OCI-LY7 (cell line): Measurements from ENCODE around the gene SERPIND1. TPM values are rescaled to one million over a fixed set of nuclear protein-coding genes. Genes with fewer than 3 reads are reported as not detected.

ENCODE experiments used
- BruUV-seq: library from RNA; stranded (reverse); fragments of 400-500 nt; replicated peaks from 2 replicates; lab custom pipeline; 2021; lab: Mats Ljungman, UMichigan
- CTCF ChIA-PET: fragments of 300-600 bp; sonication (Branson Sonifier 250); formaldehyde crosslinking; loops from one replicate; lab custom pipeline; 2022; ENCODE audit warnings: antibody characterized with exemption; ENCODE audit not compliant: unreplicated experiment; lab: Charles Lee
- POLR2A ChIA-PET: fragments of 300-600 bp; sonication (Branson Sonifier 250); formaldehyde crosslinking; loops from one replicate; lab custom pipeline; 2022; ENCODE audit warnings: antibody characterized with exemption; lab: Charles Lee
- DNase-seq: peaks from one replicate; pipeline ENCODE4 v3.0.0-alpha.2; 2015; ENCODE audit warnings: low spot score
- H2AFZ ChIP-seq: fragments of 200-600 bp; sonication (generic), shearing (Covaris generic); 2 replicates; pipeline ENCODE4 v1.6.1; 2014; ENCODE audit warnings: mild to moderate bottlenecking, antibody characterized with exemption, low read length, moderate library complexity
- H3K27ac ChIP-seq: fragments of 200-600 bp; sonication (generic); 2 replicates; pipeline ENCODE4 v1.5.1; 2014; ENCODE audit warnings: mixed run types, low read depth, mild to moderate bottlenecking, moderate library complexity, low read length, inconsistent platforms; ENCODE audit not compliant: poor library complexity, severe bottlenecking
- H3K36me3 ChIP-seq: fragments of 200-600 bp; sonication (generic); 2 replicates; pipeline ENCODE4 v1.6.1; 2014; ENCODE audit warnings: mild to moderate bottlenecking, antibody characterized with exemption, low read length, moderate library complexity, mixed read lengths; ENCODE audit not compliant: insufficient read depth
- H3K4me1 ChIP-seq: fragments of 200-600 bp; sonication (generic); 2 replicates; pipeline ENCODE4 v1.5.1; 2014; ENCODE audit warnings: mild to moderate bottlenecking, low read length; ENCODE audit not compliant: insufficient read depth, poor library complexity, severe bottlenecking
- H3K4me2 ChIP-seq: fragments of 200-600 bp; sonication (generic); 2 replicates; pipeline ENCODE4 v1.6.1; 2014; ENCODE audit warnings: mild to moderate bottlenecking, low read length
- H3K4me3 ChIP-seq: fragments of 200-600 bp; sonication (generic); 2 replicates; pipeline ENCODE4 v1.5.1; 2014; ENCODE audit warnings: mild to moderate bottlenecking, low read depth, low read length; ENCODE audit not compliant: poor library complexity, severe bottlenecking
- H3K79me2 ChIP-seq: fragments of 200-600 bp; sonication (generic); 2 replicates; pipeline ENCODE4 v1.6.1; 2016; ENCODE audit warnings: low read depth, mild to moderate bottlenecking, low read length, moderate library complexity, mixed read lengths; ENCODE audit not compliant: insufficient read depth
- H3K9me2 ChIP-seq: fragments of 200-600 bp; sonication (generic); 2 replicates; pipeline ENCODE4 v1.6.1; 2016; ENCODE audit warnings: mild to moderate bottlenecking, low read length, mixed read lengths; ENCODE audit not compliant: insufficient read depth
- H3K9me3 ChIP-seq: fragments of 200-600 bp; sonication (generic); 2 replicates; pipeline ENCODE4 v1.6.1; 2014; ENCODE audit warnings: mild to moderate bottlenecking, mixed run types, low read length, mixed read lengths
- H4K20me1 ChIP-seq: fragments of 200-600 bp; sonication (generic); 2 replicates; pipeline ENCODE4 v1.6.1; 2014; ENCODE audit warnings: mild to moderate bottlenecking, antibody characterized with exemption, low read length, moderate library complexity, mixed read lengths; ENCODE audit not compliant: insufficient read depth
- CTCF ChIP-seq: fragments of 200-600 bp; sonication (generic); conservative IDR thresholded peaks from 2 replicates; pipeline ENCODE4 v1.5.1; 2014; ENCODE audit warnings: mild to moderate bottlenecking, antibody characterized with exemption, low read length, moderate library complexity, mixed read lengths
- EZH2phosphoT487 ChIP-seq: fragments of 200-600 bp; sonication (generic); IDR thresholded peaks from 2 replicates; pipeline ENCODE4 v1.6.1; 2018; ENCODE audit warnings: low read depth, borderline replicate concordance, mild to moderate bottlenecking, mixed run types, antibody characterized with exemption, low read length, moderate library complexity, mixed read lengths
- intact Hi-C: fragments of 100-400 bp; cut with micrococcal nuclease; formaldehyde crosslinking; loops from one replicate; pipeline ENCODE4 v1.10.0; 2022; ENCODE audit not compliant: unreplicated experiment
- total RNA-seq, 2 experiments: library from RNA; depleted of rRNA in 1 of 2; stranded (reverse); fragments of >200 nt in 1 of 2; shearing (Covaris generic) in 1 of 2; gene quantifications; 2 replicates each; pipeline ENCODE4 v1.2.3, GENCODE V29; 2014 to 2022

Gene SERPIND1
- total RNA-seq, 2 experiments from 2014 or later = not detected

GRCh38 chr22:20779014-20779817 lies 5.3 kb downstream of the SERPIND1 start:
- no peak overlapping the region for H2AFZ ChIP-seq
- no TSS peak for BruUV-seq
- CTCF ChIA-PET = no interaction called here
- no peak overlapping the region for H3K4me3 ChIP-seq
- no peaks in the 10 kb centered on the region for H3K9me2 ChIP-seq
- POLR2A ChIA-PET = no interaction called here
- no peak overlapping the region for H3K27ac ChIP-seq
- intact Hi-C loops = no loop called here
- H3K4me2 ChIP-seq = no peak overlapping the region
- no peaks in the 10 kb centered on the region for H4K20me1 ChIP-seq
- H3K36me3 ChIP-seq = peaks cover 4% of the 10 kb centered on the region; the same call in 1 of the 2 replicates
- H3K79me2 ChIP-seq = no peaks in the 10 kb centered on the region
- H3K4me1 ChIP-seq = peaks cover 7% of the 10 kb centered on the region
- DNase-seq = no peak
- TF ChIP-seq EZH2phosphoT487 (no peak), CTCF (no peak)
- no peaks in the 10 kb centered on the region for H3K9me3 ChIP-seq

- ChIA-PET CTCF (no interaction called here), POLR2A (no interaction called here)
- no peaks in the 10 kb centered on the region for H3K9me2 ChIP-seq
- H3K4me1 ChIP-seq = peaks cover 7% of the 10 kb centered on the region
- no peaks in the 10 kb centered on the region for H3K79me2 ChIP-seq
- H3K27ac ChIP-seq = no peak overlapping the region
- H3K4me2 ChIP-seq = no peak overlapping the region
- H3K4me3 ChIP-seq = no peak overlapping the region
- peaks cover 4% of the 10 kb centered on the region; the same call in 1 of the 2 replicates for H3K36me3 ChIP-seq
- 0 out of 2 replicates have a peak, but pooled peaks cover 3% of the 10 kb centered on the region for H4K20me1 ChIP-seq
- intact Hi-C loops = loop anchor here (10.0 kb wide), 1 partner anchor 165 kb away; no protein-coding TSS in a partner anchor
- H3K9me3 ChIP-seq = no peaks in the 10 kb centered on the region
- DNase-seq = no peak
- no peak overlapping the region for H2AFZ ChIP-seq
- BruUV-seq = no TSS peak
- TF ChIP-seq EZH2phosphoT487 = no peak
- TF ChIP-seq CTCF = no peak
Measured at GRCh38 chr22:20779818-20780158, 5.9 kb downstream of the SERPIND1 start.
